NCI-H1105 (cell line): ENCODE data around the gene ING1.
"Not testable (repeated sequence)": the region's sequence is repeated elsewhere in the genome, so short reads cannot be mapped to it uniquely, and the experiment has no call there.

ENCODE experiments used
- DNase-seq: peaks from one replicate; lab custom pipeline; 2025; lab: John Stamatoyannopoulos, UW

Gene ING1

GRCh38 chr13:110715395-110716246 is 2.1 kb downstream of the ING1 start:
- DNase-seq, result peak; percentile 100

GRCh38 chr13:110716247-110716515 is 2.7 kb downstream of the ING1 start:
- no peak for DNase-seq

GRCh38 chr13:110719036-110719710 is 5.7 kb downstream of the ING1 start:
- no peak for DNase-seq

- DNase-seq, result no peak
Observed at GRCh38 chr13:110722971-110723370, 9.5 kb downstream of the ING1 start.

- no peak for DNase-seq
Observed at GRCh38 chr13:110723598-110723997, 10.1 kb downstream of the ING1 start.

- not testable (repeated sequence) for DNase-seq
Observed at GRCh38 chr13:110726153-110726552, 12.7 kb downstream of the ING1 start.

- DNase-seq, result no peak
Observed at GRCh38 chr13:110726726-110727125, 13.2 kb downstream of the ING1 start.

- no peak for DNase-seq
Observed at GRCh38 chr13:110731072-110731471, 17.6 kb downstream of the ING1 start.

GRCh38 chr13:110734561-110734960 is 21.1 kb downstream of the ING1 start:
- DNase-seq, result no peak

- no peak for DNase-seq
Observed at GRCh38 chr13:110737555-110737954, 24.1 kb downstream of the ING1 start.

- no peak for DNase-seq
Observed at GRCh38 chr13:110743687-110744086, 30.2 kb downstream of the ING1 start.

GRCh38 chr13:110746438-110746837 is 32.9 kb downstream of the ING1 start:
- DNase-seq, result no peak

- DNase-seq, result no peak
Observed at GRCh38 chr13:110748271-110748670, 34.8 kb downstream of the ING1 start.

GRCh38 chr13:110756219-110756631 is 42.7 kb downstream of the ING1 start:
- no peak for DNase-seq

- DNase-seq, result no peak
Observed at GRCh38 chr13:110757296-110757695, 43.8 kb downstream of the ING1 start.

GRCh38 chr13:110758195-110758805 is 44.8 kb downstream of the ING1 start:
- DNase-seq, result no peak

GRCh38 chr13:110759710-110760109 is 46.2 kb downstream of the ING1 start:
- no peak for DNase-seq

GRCh38 chr13:110760611-110761010 is 47.1 kb downstream of the ING1 start:
- DNase-seq, result no peak

- no peak for DNase-seq
Observed at GRCh38 chr13:110766671-110767430, 53.4 kb downstream of the ING1 start.

- no peak for DNase-seq
Observed at GRCh38 chr13:110767476-110767875, 54.0 kb downstream of the ING1 start.

- DNase-seq, result no peak
Observed at GRCh38 chr13:110769097-110769496, 55.6 kb downstream of the ING1 start.

GRCh38 chr13:110770678-110771077 is 57.2 kb downstream of the ING1 start:
- DNase-seq, result no peak
